Fibroblast of lung (primary cell): ENCODE measurements around the gene CDH26. TPM values are rescaled to one million over a fixed set of nuclear protein-coding genes. Genes with fewer than 3 reads are reported as not detected.

Source experiments
- DNase-seq, 2 donors: peaks; one replicate each; pipeline versions ENCODE4 v3.0.0 to v3.0.0-alpha.2; 2010; ENCODE audit warnings: low read depth in 2 of 2
- H2AFZ ChIP-seq: 2 replicates; pipeline ENCODE4 v1.5.1; 2012; ENCODE audit warnings: low read length, control low read depth, inconsistent platforms
- H3K27ac ChIP-seq: 2 replicates; pipeline ENCODE4 v1.5.1; 2011; ENCODE audit warnings: low read length, control low read depth; ENCODE audit not compliant: insufficient read depth
- H3K27me3 ChIP-seq: 2 replicates; pipeline ENCODE4 v1.5.1; 2011; ENCODE audit warnings: mild to moderate bottlenecking, low read length; ENCODE audit not compliant: control insufficient read depth, insufficient read depth
- H3K36me3 ChIP-seq: 2 replicates; pipeline ENCODE4 v1.5.1; 2011; ENCODE audit warnings: low read length; ENCODE audit not compliant: control insufficient read depth, insufficient read depth
- H3K4me1 ChIP-seq: 2 replicates; pipeline ENCODE4 v1.5.1; 2011; ENCODE audit warnings: low read length; ENCODE audit not compliant: control insufficient read depth, insufficient read depth; ENCODE audit errors: extremely low read depth
- H3K4me2 ChIP-seq: 2 replicates; pipeline ENCODE4 v1.5.1; 2011; ENCODE audit warnings: low read length, control low read depth; ENCODE audit not compliant: insufficient read depth; ENCODE audit errors: extremely low read depth
- H3K4me3 ChIP-seq, 4 experiments: fragments of 200-600 bp in 1 of 4; sonication (generic) in 1 of 4; replicated peaks in 1 of 4; 2 replicates each; pipeline ENCODE4 v1.5.1; 2011 to 2016; ENCODE audit warnings: low read length in 4 of 4, low read depth in 3 of 4, mild to moderate bottlenecking in 3 of 4, control low read depth in 2 of 4, inconsistent platforms in 1 of 4, mixed read lengths in 1 of 4; ENCODE audit not compliant: insufficient read depth in 1 of 4; ENCODE audit errors: control extremely low read depth in 1 of 4
- H3K79me2 ChIP-seq: 2 replicates; pipeline ENCODE4 v1.5.1; 2012; ENCODE audit warnings: mild to moderate bottlenecking, low read length, inconsistent platforms; ENCODE audit not compliant: control insufficient read depth, insufficient read depth
- H3K9ac ChIP-seq: 2 replicates; pipeline ENCODE4 v1.5.1; 2011; ENCODE audit warnings: mild to moderate bottlenecking, low read length, control low read depth; ENCODE audit not compliant: insufficient read depth
- H3K9me3 ChIP-seq: 2 replicates; pipeline ENCODE4 v1.5.1; 2012; ENCODE audit warnings: low read depth, low read length; ENCODE audit not compliant: control insufficient read depth, insufficient read depth
- H4K20me1 ChIP-seq: 2 replicates; pipeline ENCODE4 v1.5.1; 2011; ENCODE audit warnings: low read length; ENCODE audit not compliant: control insufficient read depth, insufficient read depth; ENCODE audit errors: extremely low read depth
- CTCF ChIP-seq, 2 donors: IDR thresholded peaks in 1 of 2; conservative IDR thresholded peaks in 1 of 2; 1 replicate in 1 of 2; 2 replicates in 1 of 2; pipeline ENCODE4 v1.5.1; 2011 to 2012; ENCODE audit warnings: low read length in 2 of 2, control low read depth in 1 of 2, inconsistent platforms in 1 of 2, low read depth in 1 of 2, mild to moderate bottlenecking in 1 of 2
- EZH2 ChIP-seq: IDR thresholded peaks from 2 replicates; pipeline ENCODE4 v1.5.1; 2012; ENCODE audit warnings: low read length, control low read depth, mild to moderate bottlenecking; ENCODE audit errors: missing control alignments
- polyA plus RNA-seq, 2 donors: library from polyadenylated mRNA; depleted of rRNA in 1 of 2; stranded (reverse) in 1 of 2; unstranded in 1 of 2; fragments of >200 nt; gene quantifications; 2 replicates each; pipeline ENCODE4 v1.2.1, GENCODE V29; 2011 to 2012; ENCODE audit warnings: missing spikeins in 1 of 2
- total RNA-seq: library from RNA; depleted of rRNA; stranded (reverse); fragments of >200 nt; gene quantifications from 2 replicates; pipeline ENCODE4 v1.2.1, GENCODE V29; 2014

CDH26 gene
- total and polyA plus RNA-seq, 2 donors (not counting 1 experiment from before 2014, with no cell fraction given), result 0.12 to 0.50 TPM

GRCh38 chr20:59985164-59985563 is 26.9 kb downstream of the CDH26 start:
- H3K4me1 ChIP-seq, result no peaks in the 10 kb centered on the region
- H3K9ac ChIP-seq, result no peak overlapping the region
- H2AFZ ChIP-seq, result no peak overlapping the region
- H3K27me3 ChIP-seq, result no peaks in the 10 kb centered on the region
- DNase-seq, result no peak
- H3K4me2 ChIP-seq, result no peak overlapping the region
- no peaks in the 10 kb centered on the region for H3K79me2 ChIP-seq
- no peak overlapping the region for H3K4me3 ChIP-seq
- no peaks in the 10 kb centered on the region for H4K20me1 ChIP-seq
- TF ChIP-seq CTCF (conservative IDR thresholded peaks at IDR 0.05 in 1 of 2, IDR thresholded peaks at IDR 0.05 in 1 of 2; ENCODE audit: low read depth in 1 of 2, low read length in 2 of 2), result no peak
- no peak for TF ChIP-seq EZH2
- H3K36me3 ChIP-seq, result no peaks in the 10 kb centered on the region
- H3K27ac ChIP-seq, result no peak overlapping the region
- no peaks in the 10 kb centered on the region for H3K9me3 ChIP-seq

- no peak overlapping the region for H3K4me3 ChIP-seq
- TF ChIP-seq EZH2 (no peak), CTCF (conservative IDR thresholded peaks at IDR 0.05 in 1 of 2, IDR thresholded peaks at IDR 0.05 in 1 of 2; ENCODE audit: low read depth in 1 of 2, low read length in 2 of 2) (no peak)
These were observed 27.6 kb downstream of the CDH26 start for GRCh38 chr20:59985864-59986263.

GRCh38 chr20:59987135-59987534 is 28.9 kb downstream of the CDH26 start:
- Histone ChIP-seq H3K79me2 (no peaks in the 10 kb centered on the region), H3K4me1 (no peaks in the 10 kb centered on the region), H3K27ac (no peak overlapping the region), H3K4me3 (no peak overlapping the region), H3K36me3 (no peaks in the 10 kb centered on the region), H3K9me3 (no peaks in the 10 kb centered on the region), H3K9ac (no peak overlapping the region), H2AFZ (no peak overlapping the region), H3K27me3 (no peaks in the 10 kb centered on the region), H4K20me1 (no peaks in the 10 kb centered on the region), H3K4me2 (no peak overlapping the region)
- DNase-seq, result no peak
- no peak for TF ChIP-seq CTCF (conservative IDR thresholded peaks at IDR 0.05 in 1 of 2, IDR thresholded peaks at IDR 0.05 in 1 of 2; ENCODE audit: low read depth in 1 of 2, low read length in 2 of 2)

More at GRCh38 chr20:59985864-59986263, 27.6 kb downstream of the CDH26 start:
- DNase-seq, result no peak
- Histone ChIP-seq H3K4me2 (no peak overlapping the region), H3K9me3 (no peaks in the 10 kb centered on the region), H3K27ac (no peak overlapping the region), H2AFZ (no peak overlapping the region), H3K4me1 (no peaks in the 10 kb centered on the region), H3K79me2 (no peaks in the 10 kb centered on the region), H3K36me3 (no peaks in the 10 kb centered on the region), H4K20me1 (no peaks in the 10 kb centered on the region), H3K9ac (no peak overlapping the region), H3K27me3 (no peaks in the 10 kb centered on the region)
